GM12874 (cell line): ENCODE measurements around the gene WDFY3.

Source experiments
- CTCF ChIP-seq: IDR thresholded peaks from 2 replicates; pipeline ENCODE4 v1.5.1; 2011; ENCODE audit warnings: low read depth, mild to moderate bottlenecking, control low read depth, low read length, moderate library complexity; ENCODE audit not compliant: insufficient read depth

The WDFY3 gene

DNA sequence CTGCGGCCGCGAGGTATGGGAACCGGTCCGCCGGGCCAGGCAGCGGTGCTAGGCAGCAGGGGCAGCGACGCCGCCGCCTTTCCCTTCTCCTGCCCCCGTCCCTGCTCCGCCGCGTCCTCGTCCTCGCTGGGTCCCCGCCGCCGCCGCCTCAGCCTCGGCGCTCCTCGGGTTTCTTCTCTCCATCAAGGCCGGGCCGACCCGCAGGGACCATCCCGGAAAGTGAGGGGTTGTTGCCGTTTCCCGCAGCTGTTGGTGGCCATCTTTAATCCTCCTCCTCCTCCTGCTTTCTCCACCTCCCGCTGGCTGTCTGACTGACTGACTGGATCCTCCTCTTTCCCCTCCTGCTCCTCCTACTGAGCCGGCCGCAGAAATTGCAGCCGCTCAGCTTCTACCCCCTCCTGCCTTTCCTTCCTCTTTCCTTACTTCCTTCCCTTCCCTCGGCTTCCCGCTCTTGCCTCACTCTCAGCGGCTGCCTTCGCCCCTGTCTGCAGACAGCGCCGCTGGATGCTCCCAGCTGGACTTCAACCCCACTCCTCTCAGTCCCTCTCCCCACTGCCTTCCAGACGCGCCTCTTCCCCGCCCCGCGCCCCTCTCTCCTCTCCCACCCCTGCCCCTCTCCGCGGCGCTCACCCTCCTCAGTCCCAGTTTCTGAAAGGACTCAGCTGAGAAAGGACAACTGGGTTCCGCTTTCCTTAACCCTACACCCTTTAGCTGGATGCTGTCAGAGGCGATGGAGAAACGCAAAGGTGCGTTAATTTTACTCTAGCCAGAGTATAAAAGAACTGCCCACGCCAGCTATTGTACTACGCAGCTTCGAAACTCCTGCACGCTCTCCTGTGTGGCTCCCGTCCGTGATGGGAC, at the start of gene WDFY3:
TSS of gene WDFY3 (minus strand) at position 309 of the 861 bp plus-strand sequence. CDS start 106,099 bp downstream, outside the sequence.
- no peak for TF ChIP-seq CTCF

- TF ChIP-seq CTCF = no peak
Measured at GRCh38 chr4:85005865-85006377, 39.4 kb upstream of the WDFY3 start.

GRCh38 chr4:85000343-85000742, 33.9 kb upstream of the WDFY3 start:
- TF ChIP-seq CTCF = no peak

- no peak for TF ChIP-seq CTCF
Measured at GRCh38 chr4:84995386-84995785, 28.9 kb upstream of the WDFY3 start.

GRCh38 chr4:84994280-84994679, 27.8 kb upstream of the WDFY3 start:
- no peak for TF ChIP-seq CTCF

DNA sequence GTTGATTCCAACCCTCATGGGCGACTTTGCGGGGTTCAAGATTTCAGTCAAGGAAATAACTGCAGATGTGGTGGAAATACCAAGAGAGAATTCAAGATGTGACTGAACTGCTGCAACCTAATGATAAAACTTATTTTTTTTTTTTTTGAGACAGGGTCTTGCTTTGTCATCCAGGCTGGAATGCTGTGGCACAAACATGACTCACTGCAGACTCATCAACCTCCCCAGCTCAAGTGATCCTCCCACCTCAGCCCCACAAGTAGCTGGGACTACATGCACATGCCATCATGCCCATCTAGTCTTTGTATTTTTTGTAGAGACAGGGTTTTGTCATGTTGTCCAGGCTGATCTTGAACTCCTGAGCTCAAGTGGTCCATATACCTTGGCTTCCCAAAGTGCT, 19.5 kb upstream of the WDFY3 start:
- TF ChIP-seq CTCF = no peak

DNA sequence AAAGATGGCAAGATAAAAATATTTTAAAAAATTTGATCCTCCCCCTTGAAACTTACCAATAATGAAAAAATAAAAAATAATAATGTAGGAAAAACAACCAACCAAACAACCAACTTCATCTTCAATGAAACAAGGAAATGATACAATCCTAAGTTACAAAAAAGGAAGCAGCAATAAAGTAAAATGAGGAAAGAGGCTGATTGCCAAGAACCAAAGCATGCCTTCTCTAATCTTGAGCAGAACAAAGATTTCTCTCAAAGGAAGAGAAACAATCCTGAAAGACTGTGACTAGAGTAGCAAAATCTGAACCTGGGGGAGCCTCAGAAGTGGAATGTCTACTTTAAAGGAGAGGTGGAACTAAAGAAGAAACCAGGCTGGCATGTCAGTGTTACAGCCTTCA, 10.9 kb upstream of the WDFY3 start:
- TF ChIP-seq CTCF = no peak
